Erythroblast (primary cell): ENCODE data around the gene LAMA1.

Experiments
- DNase-seq, 2 experiments: peaks; one replicate each; lab custom pipeline; 2025; lab: John Stamatoyannopoulos, UW
- GATA1 ChIP-seq: IDR thresholded peaks from 2 replicates; pipeline ENCODE4 v1.6.1; 2011; ENCODE audit warnings: low read depth, mild to moderate bottlenecking, control low read depth, low read length, moderate library complexity
- POLR2A ChIP-seq: IDR thresholded peaks from 2 replicates; pipeline ENCODE4 v1.6.1; 2011; ENCODE audit warnings: mild to moderate bottlenecking, low read length

LAMA1 gene

DNA sequence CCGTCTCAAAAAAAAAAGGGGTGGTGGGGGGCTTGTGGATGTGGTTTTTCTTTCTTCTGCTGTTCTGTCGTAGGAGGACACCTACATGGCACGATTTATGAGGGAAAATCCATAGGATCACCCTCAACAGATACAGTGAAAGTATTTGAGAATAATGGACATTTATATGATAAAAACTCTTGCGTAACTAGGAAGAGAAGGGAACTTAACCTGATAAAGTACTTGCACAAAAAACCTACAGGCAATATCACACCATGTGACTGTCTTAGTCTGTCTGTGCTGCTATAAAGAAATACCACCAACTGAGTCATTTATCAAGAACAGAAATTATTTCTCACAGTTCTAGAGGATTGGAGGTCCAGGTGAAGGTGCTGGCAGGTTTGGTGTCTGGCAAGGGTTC lies 21.8 kb upstream of the LAMA1 start:
- no peak for DNase-seq
- TF ChIP-seq POLR2A: no peak
- TF ChIP-seq GATA1: no peak

GRCh38 chr18:7133181-7133580 lies 15.6 kb upstream of the LAMA1 start:
- no peak for DNase-seq
- TF ChIP-seq POLR2A (no peak), GATA1 (no peak)

DNA sequence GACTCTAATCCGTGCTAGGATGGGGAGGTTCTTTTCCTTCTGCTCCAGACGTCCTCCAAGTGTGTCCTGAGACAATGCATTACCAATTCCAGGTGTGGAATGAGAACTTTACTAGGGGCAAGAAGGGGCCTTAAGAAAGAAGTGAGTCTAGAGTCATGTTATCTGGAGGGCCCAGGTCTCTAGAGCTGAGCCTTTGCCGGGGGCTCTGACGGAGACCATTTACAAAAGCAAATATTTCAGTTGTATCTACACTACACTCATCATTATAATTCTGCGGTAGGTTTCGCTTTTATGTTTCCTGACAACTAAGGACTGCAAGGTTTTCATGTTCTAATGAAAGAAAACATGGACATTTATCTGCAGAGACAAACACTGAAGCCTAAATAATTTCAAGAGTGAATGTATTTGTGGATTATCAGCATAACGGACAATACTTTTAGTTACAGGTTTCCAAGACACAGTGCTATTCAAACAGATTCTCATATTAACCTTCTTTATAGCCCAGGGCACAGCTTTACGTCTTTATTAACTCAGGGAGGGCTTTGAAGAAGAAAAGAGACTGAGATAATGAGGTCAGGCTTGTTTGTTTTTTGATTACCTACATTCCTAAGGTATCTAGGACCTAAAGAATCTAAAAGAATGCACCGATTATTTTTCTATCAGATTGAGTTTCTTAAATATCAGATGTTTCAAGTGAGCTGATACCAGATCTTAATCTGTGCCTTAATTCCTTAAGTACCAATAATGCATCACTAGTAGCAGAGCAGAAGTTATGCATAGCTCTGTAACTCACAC lies 15.0 kb upstream of the LAMA1 start:
- TF ChIP-seq GATA1 (no peak), POLR2A (no peak)
- DNase-seq: no peak

DNA sequence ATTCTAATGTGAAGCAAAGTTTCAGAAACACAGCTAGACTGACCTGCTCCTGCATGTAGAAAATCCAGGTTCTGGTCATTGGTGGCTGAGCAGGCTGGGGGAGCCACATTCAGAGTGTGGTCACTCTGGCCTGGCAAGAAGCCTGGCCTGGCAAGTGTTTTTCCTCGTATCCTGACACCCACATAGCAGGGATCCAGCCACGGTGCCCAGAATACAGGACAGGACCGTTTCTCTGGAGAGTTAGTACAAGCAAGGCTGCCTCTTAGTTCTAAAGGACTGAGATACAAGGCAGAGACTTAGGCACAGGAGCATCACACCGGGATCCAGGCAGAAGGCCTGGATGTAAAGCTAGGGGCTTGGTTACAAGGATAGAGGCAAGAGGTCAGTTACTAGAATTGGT lies 4.8 kb upstream of the LAMA1 start:
- no peak for DNase-seq
- TF ChIP-seq GATA1: no peak
- TF ChIP-seq POLR2A: no peak

DNA sequence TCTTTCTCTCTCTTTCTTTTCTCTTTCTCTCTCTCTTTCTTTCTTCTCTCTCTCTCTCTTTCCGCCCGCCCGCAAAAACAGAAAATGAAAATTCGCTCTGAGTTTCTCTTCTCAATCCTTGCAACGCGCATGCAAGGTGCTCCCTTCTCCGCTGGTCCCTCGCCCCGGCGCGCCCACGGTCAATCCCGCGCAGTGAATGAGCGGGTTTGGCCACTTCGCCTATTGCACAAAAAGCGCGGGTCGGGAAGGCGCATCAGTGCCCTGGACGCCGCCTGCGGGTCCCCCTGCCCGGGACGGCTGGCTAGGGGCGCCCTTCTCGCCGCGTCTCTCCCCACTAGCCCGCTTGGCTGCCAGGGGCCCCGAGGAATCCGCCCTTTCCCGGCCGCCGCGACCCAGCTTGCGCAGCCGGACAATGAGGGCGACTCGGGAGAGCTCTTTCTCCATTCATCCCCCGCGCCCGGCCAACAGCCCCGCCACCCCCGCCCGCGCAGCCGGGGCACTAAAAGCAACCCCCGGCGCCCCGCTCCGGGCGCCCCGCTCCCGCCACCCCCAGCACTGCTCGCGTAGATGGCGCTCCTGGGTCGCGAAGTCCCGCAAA lies 706 bp downstream of the LAMA1 start:
- TF ChIP-seq POLR2A: no peak

GRCh38 chr18:7116001-7116730 lies 1.4 kb downstream of the LAMA1 start:
- DNase-seq: no peak
- TF ChIP-seq GATA1 (no peak), POLR2A (no peak)

More for the DNA sequence above, 706 bp downstream of the LAMA1 start:
- DNase-seq: no peak

- no peak for DNase-seq
- TF ChIP-seq POLR2A: no peak
- TF ChIP-seq GATA1: no peak
Observed at GRCh38 chr18:7112936-7113335, 4.7 kb downstream of the LAMA1 start.

DNA sequence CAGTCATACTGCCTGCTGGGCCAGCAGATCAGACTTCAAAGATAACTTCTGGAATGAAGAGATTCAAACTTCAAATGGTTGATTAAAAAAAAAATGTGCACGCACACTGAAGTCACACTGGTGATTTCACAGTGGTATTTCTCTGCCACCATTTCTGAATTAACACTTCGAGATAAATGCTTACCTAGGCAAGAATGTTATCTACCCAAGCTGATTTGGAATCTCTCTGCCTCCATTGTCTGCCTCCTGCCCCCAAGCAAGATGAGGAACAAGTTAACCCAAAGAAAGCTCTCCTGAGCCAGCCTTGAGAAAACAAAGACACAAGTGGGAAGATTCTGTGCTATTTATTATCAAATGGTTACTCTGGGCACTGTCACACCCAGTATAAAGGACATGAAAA lies 6.5 kb downstream of the LAMA1 start:
- no peak for TF ChIP-seq GATA1
- TF ChIP-seq POLR2A: no peak
- no peak for DNase-seq

GRCh38 chr18:7105943-7106342 lies 11.7 kb downstream of the LAMA1 start:
- DNase-seq: no peak
- TF ChIP-seq POLR2A (no peak), GATA1 (no peak)

DNA sequence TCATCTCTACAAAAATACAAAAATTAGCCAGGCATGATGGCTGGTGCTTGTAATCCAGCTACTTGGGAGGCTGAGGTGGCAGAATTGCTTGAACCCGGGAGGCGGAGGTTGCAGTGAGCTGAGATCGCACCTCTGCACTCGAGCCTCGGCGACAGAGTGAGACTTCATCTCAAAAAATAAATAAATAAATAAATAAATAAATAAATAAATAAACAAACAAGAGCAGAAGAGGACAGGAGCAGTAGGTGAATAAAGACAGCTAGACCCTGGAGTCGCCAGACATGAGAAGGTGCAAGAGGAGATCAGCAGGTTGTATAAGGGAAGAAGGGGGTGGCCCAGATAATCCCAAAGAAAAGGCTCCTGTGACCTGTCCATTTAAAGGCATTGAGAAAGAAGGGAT lies 12.3 kb downstream of the LAMA1 start:
- TF ChIP-seq POLR2A: no peak
- TF ChIP-seq GATA1: no peak
- DNase-seq: no peak

DNA sequence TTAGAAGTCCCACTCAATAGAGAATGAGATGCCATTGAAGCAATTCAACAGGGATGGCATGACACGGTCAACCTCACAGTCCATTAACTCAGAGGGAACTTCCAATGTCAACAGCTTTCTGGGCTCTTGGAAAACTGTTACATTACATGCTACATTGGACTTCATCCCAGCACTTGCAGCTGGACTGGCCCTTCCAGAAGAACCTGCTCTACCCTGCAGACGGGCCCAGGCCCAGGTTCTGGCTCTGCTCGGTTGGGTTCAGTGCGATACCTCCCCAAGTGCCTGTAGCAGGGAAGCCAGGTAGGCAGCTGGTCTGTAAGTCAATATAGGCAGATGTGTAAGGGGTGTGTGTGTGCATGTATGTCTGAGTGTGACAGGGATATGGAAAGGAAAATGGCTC lies 12.9 kb downstream of the LAMA1 start:
- TF ChIP-seq POLR2A: no peak
- no peak for TF ChIP-seq GATA1
- no peak for DNase-seq

GRCh38 chr18:7102131-7102530 lies 15.5 kb downstream of the LAMA1 start:
- no peak for DNase-seq
- TF ChIP-seq GATA1 (no peak), POLR2A (no peak)

- no peak for DNase-seq
- TF ChIP-seq POLR2A (no peak), GATA1 (no peak)
Observed at GRCh38 chr18:7096838-7097237, 20.8 kb downstream of the LAMA1 start.

DNA sequence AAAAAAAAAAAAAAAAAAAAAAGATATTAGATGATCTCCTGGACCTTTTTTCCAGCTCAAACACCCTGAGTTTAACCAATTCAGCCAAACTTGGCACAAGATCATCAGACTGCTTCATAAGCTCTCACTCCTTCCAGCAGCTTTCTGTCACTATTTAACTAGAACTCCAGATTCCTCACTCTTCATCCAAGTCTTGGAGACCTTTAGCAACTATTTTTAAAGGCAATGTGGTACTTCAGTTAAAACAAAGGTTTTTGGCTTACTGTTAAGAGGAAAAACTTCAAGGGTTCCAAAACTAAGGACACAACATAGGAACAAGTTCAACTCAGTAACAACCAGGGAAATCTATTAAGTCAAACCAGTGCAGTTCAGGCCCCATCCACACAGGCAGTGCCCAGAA lies 23.2 kb downstream of the LAMA1 start:
- TF ChIP-seq GATA1: no peak
- TF ChIP-seq POLR2A: no peak

More for the DNA sequence above, 23.2 kb downstream of the LAMA1 start:
- DNase-seq: no peak
